HepG2 (cell line): ENCODE measurements around the gene PPY. TPM values are rescaled to one million over a fixed set of nuclear protein-coding genes. Genes with fewer than 3 reads are reported as not detected.

Source experiments
- ATAC-seq: fragments of 200-7000 bp; cut with Tn5 transposase; 3 replicates; pipeline ENCODE4 v1.9.1; 2020; ENCODE audit warnings: mild to moderate bottlenecking, moderate library complexity
- Bru-seq: library from RNA; stranded (reverse); fragments of 400-500 nt; gene quantifications from one replicate; lab custom pipeline; 2021; lab: Mats Ljungman, UMichigan
- BruChase-seq, 2 experiments: library from RNA; stranded (reverse); fragments of 400-500 nt; gene quantifications; one replicate each; lab custom pipeline; 2021; lab: Mats Ljungman, UMichigan
- BruUV-seq: library from RNA; stranded (reverse); fragments of 400-500 nt; replicated peaks from 2 replicates; lab custom pipeline; 2021; lab: Mats Ljungman, UMichigan
- CTCF ChIA-PET: fragments of 300-600 bp; formaldehyde crosslinking; extraction: SDS; loops from one replicate; lab custom pipeline; 2021; ENCODE audit warnings: low total read pairs, inconsistent platforms, low intra/inter-chr PET ratio; lab: Yijun Ruan, JAX
- POLR2A ChIA-PET: fragments of 350-600 bp; sonication (Branson Sonifier 250); formaldehyde crosslinking; loops from one replicate; lab custom pipeline; 2020; ENCODE audit warnings: antibody characterized with exemption, inconsistent platforms; lab: Yijun Ruan, JAX
- DNase-seq: peaks from one replicate; pipeline ENCODE4 v3.0.0-alpha.2; 2015; ENCODE audit warnings: low spot score
- FAIRE-seq: peaks from 3 replicates; lab custom pipeline; 2011; peaks lifted over from hg19 to GRCh38; lab: Jason Lieb, UNC
- H2AFZ ChIP-seq: one replicate; pipeline ENCODE4 v1.6.1; 2011; ENCODE audit warnings: low read length, inconsistent platforms
- H3K27ac ChIP-seq: fragments of 300-600 bp; 3 replicates; pipeline ENCODE4 v1.8.0; 2011; ENCODE audit warnings: mixed run types, mild to moderate bottlenecking, mixed read lengths, low read length, inconsistent platforms; ENCODE audit not compliant: insufficient read depth; ENCODE audit errors: extremely low read length
- H3K27me3 ChIP-seq, 2 experiments: fragments of 200-600 bp in 1 of 2; 2 replicates in 1 of 2; 3 replicates in 1 of 2; pipeline versions ENCODE4 v1.6.0 to v1.8.0; 2011; ENCODE audit warnings: low read length in 2 of 2, mild to moderate bottlenecking in 2 of 2, moderate library complexity in 2 of 2, inconsistent platforms in 1 of 2; ENCODE audit not compliant: insufficient read depth in 2 of 2, control insufficient read depth in 1 of 2
- H3K36me3 ChIP-seq, 2 experiments: fragments of 200-600 bp in 1 of 2; replicated peaks in 1 of 2; 2 replicates in 1 of 2; 3 replicates in 1 of 2; pipeline versions ENCODE4 v1.5.1 to v1.8.0; 2011; ENCODE audit warnings: low read length in 2 of 2, inconsistent platforms in 1 of 2; ENCODE audit not compliant: insufficient read depth in 2 of 2, control insufficient read depth in 1 of 2
- H3K4me1 ChIP-seq: 2 replicates; pipeline ENCODE4 v1.5.1; 2012; ENCODE audit warnings: low read length, inconsistent platforms; ENCODE audit not compliant: insufficient read depth
- H3K4me2 ChIP-seq: 2 replicates; pipeline ENCODE4 v1.6.0; 2011; ENCODE audit warnings: low read depth, low read length, inconsistent platforms
- H3K4me3 ChIP-seq, 3 experiments: fragments of 200-600 bp in 1 of 3; sonication (generic), shearing (Covaris generic) in 1 of 3; replicated peaks in 1 of 3; 2 replicates each; pipeline ENCODE4 v1.5.1; 2011 to 2016; ENCODE audit warnings: low read length in 3 of 3, inconsistent platforms in 2 of 3, low read depth in 2 of 3, mild to moderate bottlenecking in 2 of 3, control low read depth in 1 of 3, mixed read lengths in 1 of 3; ENCODE audit not compliant: insufficient read depth in 1 of 3
- H3K79me2 ChIP-seq: one replicate; pipeline ENCODE4 v1.6.1; 2011; ENCODE audit warnings: low read length, inconsistent platforms; ENCODE audit not compliant: insufficient read depth
- H3K9ac ChIP-seq: 2 replicates; pipeline ENCODE4 v1.6.0; 2011; ENCODE audit warnings: mild to moderate bottlenecking, low read depth, low read length, inconsistent platforms; ENCODE audit not compliant: insufficient read depth
- H3K9me3 ChIP-seq: 2 replicates; pipeline ENCODE4 v1.5.1; 2012; ENCODE audit warnings: mild to moderate bottlenecking, low read length
- H4K20me1 ChIP-seq: 2 replicates; pipeline ENCODE4 v1.6.0; 2011; ENCODE audit warnings: inconsistent platforms, mild to moderate bottlenecking, low read length, moderate library complexity; ENCODE audit not compliant: insufficient read depth
- MED13 ChIP-seq: sonication (generic); formaldehyde crosslinking; IDR thresholded peaks from 2 replicates; pipeline ENCODE4 v1.5.0; 2020; ENCODE audit warnings: missing genetic modification reagents
- RBM39 ChIP-seq: fragments of 200-400 bp; formaldehyde crosslinking; IDR thresholded peaks from one replicate; pipeline ENCODE4 v1.6.1; 2018; ENCODE audit warnings: antibody characterized with exemption, mild to moderate bottlenecking, low read depth, low read length; ENCODE audit not compliant: poor library complexity, severe bottlenecking
- U2AF2 ChIP-seq: fragments of 200-400 bp; formaldehyde crosslinking; IDR thresholded peaks from 2 replicates; pipeline ENCODE4 v1.6.1; 2017; ENCODE audit warnings: low read depth, mild to moderate bottlenecking, low read length
- WGBS: methylation state at CpG from one replicate; pipeline ENCODE4 v1.1.6; 2017; ENCODE audit warnings: low lambda C conversion rate; 5-methylcytosine and 5-hydroxymethylcytosine counted together
- in situ Hi-C: cut with HindIII; loops from 2 replicates; pipeline ENCODE4 v1.10.0; 2017; ENCODE audit warnings: low pct_unique_long_range_greater_than_20kb; ENCODE audit not compliant: extremely low pct_ligation_motif_present
- intact Hi-C: fragments of 100-400 bp; cut with micrococcal nuclease; formaldehyde crosslinking; loops from one replicate; pipeline ENCODE4 v1.10.0; 2022; ENCODE audit not compliant: unreplicated experiment
- long read RNA-seq, 2 experiments: library from RNA in 1 of 2; library from polyadenylated mRNA in 1 of 2; stranded (forward) in 1 of 2; unstranded in 1 of 2; transcript quantifications; one replicate each; pipeline ENCODE4 v2.0.0, GENCODE V29; 2019 to 2022
- polyA minus RNA-seq, 3 experiments: library from RNA; depleted of rRNA, polyadenylated mRNA; stranded (reverse); fragments of >200 nt; gene quantifications; 2 replicates each; pipeline ENCODE4 v1.2.3, GENCODE V29; 2011; ENCODE audit warnings: low replicate concordance in 1 of 3
- polyA plus RNA-seq, 8 experiments: library from polyadenylated mRNA; depleted of rRNA in 3 of 8; stranded (reverse) in 7 of 8; unstranded in 1 of 8; fragments of >200 nt; fragmentation: Illumina TruSeq in 4 of 8; extraction: Trizol in 4 of 8; gene quantifications; 2 replicates each; pipeline versions ENCODE4 v1.2.1 to v1.2.3, GENCODE V29; 2011 to 2016; ENCODE audit warnings: low read depth in 4 of 8, missing spikeins in 1 of 8, mixed read lengths in 1 of 8; ENCODE audit not compliant: insufficient read depth in 1 of 8
- total RNA-seq, 5 experiments: library from RNA; depleted of rRNA; stranded (reverse); fragments of >200 nt; fragmentation: Illumina TruSeq; extraction: Trizol; gene quantifications; 2 replicates each; pipeline ENCODE4 v1.2.3, GENCODE V29; 2016; ENCODE audit warnings: low read depth in 1 of 5

Gene PPY
- total RNA-seq (2016; rRNA removed; fragmentation: Illumina TruSeq; extraction: Trizol) (not detected in 2 replicates), polyA plus RNA-seq (2011; rRNA removed) (not detected in 2 replicates), polyA minus RNA-seq (2011; rRNA and poly(A)+ RNA removed; ENCODE audit: low replicate concordance) (not detected in 2 replicates), Bru-seq, nascent RNA (not detected), BruChase-seq, experiment 1, labeled RNA remaining after a 6-hour chase (not detected), BruChase-seq, experiment 2, labeled RNA remaining after a 2-hour chase (not detected)
- total RNA-seq (2016; cell fraction: cytosol; rRNA removed; fragmentation: Illumina TruSeq; extraction: Trizol; ENCODE audit: low read depth) = not detected in 2 replicates
- total RNA-seq (2016; cell fraction: insoluble cytoplasmic fraction; rRNA removed; fragmentation: Illumina TruSeq; extraction: Trizol) = not detected in 2 replicates
- not detected in 2 replicates for total RNA-seq (2016; cell fraction: membrane; rRNA removed; fragmentation: Illumina TruSeq; extraction: Trizol)
- total RNA-seq (2016; cell fraction: nucleus; rRNA removed; fragmentation: Illumina TruSeq; extraction: Trizol) = not detected in 2 replicates
- 0.21 TPM in 1 of 2 replicates, not detected in the other for polyA plus RNA-seq (2011; cell fraction: cytosol; rRNA removed)
- not detected in 2 replicates for polyA plus RNA-seq (2011; cell fraction: nucleus; rRNA removed)
- polyA plus RNA-seq (2012) = not detected in 2 replicates
- not detected in 2 replicates for polyA plus RNA-seq (2016; cell fraction: cytosol; fragmentation: Illumina TruSeq; extraction: Trizol; ENCODE audit: low read depth)
- not detected in 2 replicates for polyA plus RNA-seq (2016; cell fraction: insoluble cytoplasmic fraction; fragmentation: Illumina TruSeq; extraction: Trizol; ENCODE audit: low read depth)
- not detected in 2 replicates for polyA plus RNA-seq (2016; cell fraction: membrane; fragmentation: Illumina TruSeq; extraction: Trizol; ENCODE audit: low read depth)
- polyA plus RNA-seq (2016; cell fraction: nucleus; fragmentation: Illumina TruSeq; extraction: Trizol; ENCODE audit: insufficient read depth, low read depth) = not detected in 2 replicates
- polyA minus RNA-seq (2011; cell fraction: cytosol; rRNA and poly(A)+ RNA removed) = not detected in 2 replicates
- not detected in 2 replicates for polyA minus RNA-seq (2011; cell fraction: nucleus; rRNA and poly(A)+ RNA removed)
- long read RNA-seq, experiment 1 = 0 reads
- long read RNA-seq, experiment 2 = 0 reads

GRCh38 chr17:43942051-43942685 lies at the start of gene PPY:
Gene PPY (minus strand): TSS chr17:43942476. CDS start chr17:43941654, 822 bp downstream.
- Histone ChIP-seq H3K79me2 (no peaks in the 10 kb centered on the region), H3K4me1 (peaks cover 5% of the 10 kb centered on the region), H3K9me3 (no peaks in the 10 kb centered on the region), H3K27ac (no peak within 1 kb of the TSS), H3K4me2 (no peak within 1 kb of the TSS), H4K20me1 (no peaks in the 10 kb centered on the region), H3K27me3 (peaks cover 21 to 72% of the 10 kb centered on the region in 2 experiments), H3K9ac (no peak within 1 kb of the TSS), H2AFZ (no peak within 1 kb of the TSS), H3K4me3 (no peak within 1 kb of the TSS), H3K36me3 (no peaks in the 10 kb centered on the region)
- ChIA-PET POLR2A (no interaction called here), CTCF (interaction anchor here (0.9 to 7.7 kb wide), 2 partner anchors 53 to 99 kb away, joined by 3 to 128 read pairs; no protein-coding TSS in a partner anchor)
- DNase-seq (no peak), ATAC-seq (no peak), FAIRE-seq (no peak)
- intact Hi-C loops = no loop called here
- 18% methylated on average over 15 of the region's 17 CpGs for WGBS
- no TSS peak for BruUV-seq
- TF ChIP-seq RBM39 = no peak
- no peak for TF ChIP-seq MED13 (CRISPR knock-in tag)
- TF ChIP-seq U2AF2 = no peak
- in situ Hi-C loops = loop anchor here (5.0 to 10.0 kb wide), 3 partner anchors 50 to 230 kb away; partner anchors contain the start of gene ASB16
